Testis (tissue), 3 donors: ENCODE results near the gene PRPS1L1. TPM values are rescaled to one million over a fixed set of nuclear protein-coding genes. Genes with fewer than 3 reads are reported as not detected.

ENCODE experiments used
- DNase-seq: peaks from one replicate; pipeline ENCODE4 v3.0.0-alpha.2; 2019
- H3K27ac ChIP-seq, 2 donors: fragments of 200-600 bp; sonication (generic); one replicate each; pipeline ENCODE4 v1.5.1; 2019
- H3K27me3 ChIP-seq: fragments of 200-600 bp; sonication (generic); one replicate; pipeline ENCODE4 v1.5.1; 2019
- H3K36me3 ChIP-seq: fragments of 200-600 bp; sonication (generic); one replicate; pipeline ENCODE4 v1.5.1; 2017; ENCODE audit warnings: low read depth; ENCODE audit errors: missing control alignments
- H3K4me1 ChIP-seq: fragments of 200-600 bp; sonication (generic); one replicate; pipeline ENCODE4 v1.5.1; 2019
- H3K4me3 ChIP-seq, 2 donors: fragments of 200-600 bp; sonication (generic); one replicate each; pipeline ENCODE4 v1.5.1; 2017 to 2019
- H3K9me3 ChIP-seq: fragments of 200-600 bp; sonication (generic); one replicate; pipeline ENCODE4 v1.5.1; 2017
- POLR2A ChIP-seq: fragments of 450-650 bp; IDR thresholded peaks from one replicate; pipeline ENCODE4 v1.6.1; 2017; ENCODE audit warnings: antibody characterized with exemption, mild to moderate bottlenecking, moderate library complexity
- WGBS, 2 donors: methylation state at CpG; one replicate each; pipeline ENCODE4 v1.1.5; 2018; 5-methylcytosine and 5-hydroxymethylcytosine counted together
- intact Hi-C: fragments of 100-400 bp; cut with DNase I; formaldehyde crosslinking; loops from one replicate; pipeline ENCODE4 v1.15.1; 2023; ENCODE audit warnings: low total_unique reads
- polyA plus RNA-seq: library from polyadenylated mRNA; stranded (reverse); fragments of 350-450 nt; fragmentation: Illumina TruSeq; extraction: RNeasy Lipid Tissue Mini Kit (QIAGEN cat#74804); gene quantifications from one replicate; pipeline ENCODE4 v1.2.3, GENCODE V29; 2014; ENCODE audit warnings: low read depth, low replicate concordance; ENCODE audit not compliant: insufficient read depth
- total RNA-seq, 2 donors: library from RNA; depleted of rRNA; stranded (reverse); fragments of >200 nt; gene quantifications; one replicate each; pipeline ENCODE4 v1.2.3, GENCODE V29; 2016
- TF ChIP-seq, protein P1 (sequence below), 3 experiments: fragments of 450-650 bp in 2 of 3; fragments of 200-600 bp in 1 of 3; sonication (generic) in 1 of 3; IDR thresholded peaks; one replicate each; pipeline ENCODE4 v1.5.1; 2016 to 2019; ENCODE audit warnings: antibody characterized with exemption in 3 of 3, mild to moderate bottlenecking in 2 of 3, moderate library complexity in 1 of 3

Gene PRPS1L1
- total and polyA plus RNA-seq, 3 donors from 2014 or later, result 12.7 to 84.5 (median 18.6) TPM

DNA sequence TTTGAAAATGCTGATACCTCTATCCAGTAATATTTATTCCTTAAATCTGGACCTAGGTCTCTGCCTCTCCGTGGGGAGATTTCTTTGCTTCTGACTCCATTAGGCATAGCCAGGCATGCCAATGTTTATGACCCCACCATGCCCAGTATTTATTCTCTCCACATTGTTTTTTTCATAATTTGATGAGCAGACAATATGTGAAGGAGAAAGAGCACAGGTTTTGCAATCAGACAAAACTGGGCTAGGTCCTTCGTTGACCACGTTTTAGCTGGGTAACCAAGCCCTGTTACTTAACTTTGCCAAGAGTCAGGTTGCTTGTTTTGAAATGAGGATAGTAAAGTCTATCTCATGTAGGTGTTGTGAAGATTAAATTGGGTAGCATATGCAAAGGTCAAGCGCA lies 21.6 kb upstream of the PRPS1L1 start:
- Histone ChIP-seq H3K9me3 (no peaks in the 10 kb centered on the region), H3K4me3 (no peak overlapping the region), H3K27me3 (no peaks in the 10 kb centered on the region), H3K36me3 (no peaks in the 10 kb centered on the region), H3K27ac (no peak overlapping the region), H3K4me1 (no peaks in the 10 kb centered on the region)
- 90 to 94% methylated on average over 4 of the region's 4 CpGs for WGBS, 2 donors
- intact Hi-C loops, result no loop called here
- no peak for TF ChIP-seq POLR2A
- TF ChIP-seq, protein P1, sequence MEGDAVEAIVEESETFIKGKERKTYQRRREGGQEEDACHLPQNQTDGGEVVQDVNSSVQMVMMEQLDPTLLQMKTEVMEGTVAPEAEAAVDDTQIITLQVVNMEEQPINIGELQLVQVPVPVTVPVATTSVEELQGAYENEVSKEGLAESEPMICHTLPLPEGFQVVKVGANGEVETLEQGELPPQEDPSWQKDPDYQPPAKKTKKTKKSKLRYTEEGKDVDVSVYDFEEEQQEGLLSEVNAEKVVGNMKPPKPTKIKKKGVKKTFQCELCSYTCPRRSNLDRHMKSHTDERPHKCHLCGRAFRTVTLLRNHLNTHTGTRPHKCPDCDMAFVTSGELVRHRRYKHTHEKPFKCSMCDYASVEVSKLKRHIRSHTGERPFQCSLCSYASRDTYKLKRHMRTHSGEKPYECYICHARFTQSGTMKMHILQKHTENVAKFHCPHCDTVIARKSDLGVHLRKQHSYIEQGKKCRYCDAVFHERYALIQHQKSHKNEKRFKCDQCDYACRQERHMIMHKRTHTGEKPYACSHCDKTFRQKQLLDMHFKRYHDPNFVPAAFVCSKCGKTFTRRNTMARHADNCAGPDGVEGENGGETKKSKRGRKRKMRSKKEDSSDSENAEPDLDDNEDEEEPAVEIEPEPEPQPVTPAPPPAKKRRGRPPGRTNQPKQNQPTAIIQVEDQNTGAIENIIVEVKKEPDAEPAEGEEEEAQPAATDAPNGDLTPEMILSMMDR (IDR thresholded peaks at IDR 0.05), result no peak
- no peak for DNase-seq

- intact Hi-C loops, result no loop called here
These were observed 19.0 kb upstream of the PRPS1L1 start for GRCh38 chr7:18046601-18047000.

DNA sequence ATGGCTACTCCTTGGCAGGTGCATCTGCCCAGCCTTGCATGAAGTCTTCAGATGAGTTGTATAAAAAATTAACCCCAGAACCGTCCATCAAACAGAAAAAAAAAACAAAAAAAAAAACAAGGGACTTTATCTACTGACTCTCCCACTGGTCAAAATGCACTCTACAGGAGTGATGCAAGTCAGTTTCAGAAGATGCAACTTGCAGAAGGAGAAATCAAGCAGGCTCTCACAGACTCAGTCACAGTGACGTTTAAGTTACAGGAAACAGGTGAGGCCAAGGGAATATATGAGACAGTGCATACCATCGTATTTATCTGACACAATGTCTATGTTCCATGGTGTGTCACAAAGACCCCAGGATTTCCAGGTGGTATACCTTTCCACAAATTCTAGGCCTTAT lies 17.5 kb upstream of the PRPS1L1 start:
- no peaks in the 10 kb centered on the region for H3K36me3 ChIP-seq
- WGBS, 2 donors, result 74 to 83% methylated on average over 3 of the region's 3 CpGs
- intact Hi-C loops, result no loop called here
- DNase-seq, result no peak
- H3K4me1 ChIP-seq, result no peaks in the 10 kb centered on the region
- H3K27me3 ChIP-seq, result no peaks in the 10 kb centered on the region
- TF ChIP-seq, protein P1 (IDR thresholded peaks at IDR 0.05), result no peak
- no peak for TF ChIP-seq POLR2A
- no peak overlapping the region for H3K4me3 ChIP-seq
- H3K9me3 ChIP-seq, result no peaks in the 10 kb centered on the region
- H3K27ac ChIP-seq, result no peak overlapping the region

More at GRCh38 chr7:18046601-18047000, 19.0 kb upstream of the PRPS1L1 start:
- no peak for TF ChIP-seq POLR2A
- TF ChIP-seq, protein P1 (IDR thresholded peaks at IDR 0.05), result no peak
- Histone ChIP-seq H3K9me3 (no peaks in the 10 kb centered on the region), H3K36me3 (no peaks in the 10 kb centered on the region), H3K4me1 (no peaks in the 10 kb centered on the region), H3K4me3 (no peak overlapping the region), H3K27ac (no peak overlapping the region), H3K27me3 (no peaks in the 10 kb centered on the region)
- no peak for DNase-seq
- WGBS, 2 donors, result 43 to 52% methylated on average over 1 of the region's 1 CpG

- H3K27me3 ChIP-seq, result no peaks in the 10 kb centered on the region
- no peaks in the 10 kb centered on the region for H3K36me3 ChIP-seq
- intact Hi-C loops, result no loop called here
- H3K4me1 ChIP-seq, result no peaks in the 10 kb centered on the region
- H3K27ac ChIP-seq, result no peak overlapping the region
- DNase-seq, result no peak
- no peaks in the 10 kb centered on the region for H3K9me3 ChIP-seq
- TF ChIP-seq POLR2A, result no peak
- TF ChIP-seq, protein P1 (IDR thresholded peaks at IDR 0.05), result no peak
- H3K4me3 ChIP-seq, result no peak overlapping the region
These were observed 13.5 kb upstream of the PRPS1L1 start for GRCh38 chr7:18041191-18041590.

DNA sequence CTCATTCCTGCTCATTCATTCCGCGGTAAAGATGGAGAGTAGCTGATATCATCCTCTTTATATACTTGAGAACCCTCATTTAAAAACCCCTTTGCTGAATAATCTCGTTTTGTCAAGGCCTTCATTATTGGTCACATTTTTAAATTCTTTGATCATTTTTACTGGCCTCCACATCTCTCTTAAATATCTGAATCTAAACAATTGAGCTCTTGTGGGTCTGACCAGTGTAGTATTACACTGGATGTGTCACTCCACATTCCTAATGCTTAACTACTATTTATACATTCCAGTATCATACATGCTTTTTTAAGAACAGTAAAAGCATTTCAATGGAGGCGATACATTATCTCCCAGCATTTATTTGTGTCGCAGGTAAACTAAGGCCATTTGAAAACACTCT lies 12.6 kb upstream of the PRPS1L1 start:
- Histone ChIP-seq H3K27me3 (no peaks in the 10 kb centered on the region), H3K9me3 (no peaks in the 10 kb centered on the region), H3K36me3 (no peaks in the 10 kb centered on the region), H3K27ac (no peak overlapping the region), H3K4me3 (no peak overlapping the region), H3K4me1 (no peaks in the 10 kb centered on the region)
- intact Hi-C loops, result no loop called here
- DNase-seq, result no peak
- TF ChIP-seq POLR2A, result no peak
- TF ChIP-seq, protein P1 (IDR thresholded peaks at IDR 0.05), result no peak
- WGBS, 2 donors, result 80 to 84% methylated on average over 5 of the region's 5 CpGs
